ENCODE data around the gene AWAT2.
A peak's percentile ranks its signal among the peaks of the same experiment; 100 is the strongest.

The AWAT2 gene

DNA sequence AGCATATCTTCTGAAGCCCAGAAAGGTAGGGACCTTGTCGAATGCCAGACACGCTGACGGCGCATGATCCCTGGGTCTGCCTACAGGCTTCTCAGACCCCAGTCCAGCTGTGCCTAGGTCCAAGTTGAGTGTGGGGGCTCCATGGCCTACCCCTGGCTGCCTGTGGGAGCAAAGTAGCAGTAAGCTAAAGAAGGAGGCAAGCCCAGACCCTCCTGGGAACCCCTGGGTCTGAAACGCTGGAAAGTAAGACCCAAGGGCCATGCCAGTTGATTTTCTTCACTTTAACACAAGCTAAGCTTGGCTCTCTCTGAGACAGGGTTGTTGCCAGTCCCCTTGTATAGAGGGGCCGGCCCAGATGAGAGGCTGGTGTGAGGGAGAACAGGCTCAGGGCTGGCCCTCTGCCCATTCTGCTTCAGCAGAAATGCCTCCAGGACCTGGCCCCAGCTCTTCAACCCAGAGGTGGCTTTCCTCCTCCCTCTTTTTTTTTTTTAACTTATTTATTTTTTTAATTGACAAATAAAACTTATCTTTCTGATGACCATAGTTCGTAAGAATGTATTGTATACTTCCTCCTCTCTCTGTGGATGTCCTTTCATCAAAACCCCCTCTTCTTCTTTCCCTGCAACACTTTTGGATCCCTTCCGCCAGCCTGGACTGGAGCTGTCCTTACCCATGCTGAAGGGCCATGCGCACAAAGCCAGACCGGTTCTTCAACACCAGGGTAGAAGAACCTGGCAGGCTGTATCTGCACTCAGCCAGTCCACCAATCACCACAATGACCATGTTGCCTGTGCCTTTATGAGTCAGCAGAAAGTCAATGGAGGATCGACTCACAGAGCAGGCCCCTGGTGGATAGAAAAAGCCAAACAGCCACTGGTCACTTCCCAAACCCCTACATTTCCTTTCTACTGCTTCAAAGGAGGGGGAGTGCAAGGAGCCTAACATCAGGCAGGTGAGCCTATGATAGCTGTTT, 7.1 kb downstream of the AWAT2 start:
- DNase-seq (ENCODE audit: low spot score): no peak

DNA sequence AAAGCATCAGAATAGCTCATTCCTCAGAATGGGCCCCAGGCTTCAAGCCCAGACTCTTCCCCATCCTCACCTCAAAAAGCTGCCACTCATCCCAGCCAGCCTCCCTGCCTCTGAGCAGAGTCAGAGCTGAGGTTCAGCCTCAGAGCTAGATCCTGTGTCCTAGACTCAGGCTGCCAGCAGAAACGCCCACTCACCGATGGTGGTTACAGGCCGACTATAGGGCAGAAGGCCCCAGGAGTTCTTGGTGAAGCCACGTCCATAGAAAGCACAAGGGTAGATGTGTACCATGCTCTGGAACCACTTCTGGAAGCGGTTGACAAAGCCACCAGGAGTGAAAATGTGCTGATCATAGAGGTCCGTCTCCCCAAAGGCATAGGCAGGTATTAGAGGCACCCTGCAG, 7.7 kb downstream of the AWAT2 start:
- no peak for DNase-seq (ENCODE audit: low spot score)

DNA sequence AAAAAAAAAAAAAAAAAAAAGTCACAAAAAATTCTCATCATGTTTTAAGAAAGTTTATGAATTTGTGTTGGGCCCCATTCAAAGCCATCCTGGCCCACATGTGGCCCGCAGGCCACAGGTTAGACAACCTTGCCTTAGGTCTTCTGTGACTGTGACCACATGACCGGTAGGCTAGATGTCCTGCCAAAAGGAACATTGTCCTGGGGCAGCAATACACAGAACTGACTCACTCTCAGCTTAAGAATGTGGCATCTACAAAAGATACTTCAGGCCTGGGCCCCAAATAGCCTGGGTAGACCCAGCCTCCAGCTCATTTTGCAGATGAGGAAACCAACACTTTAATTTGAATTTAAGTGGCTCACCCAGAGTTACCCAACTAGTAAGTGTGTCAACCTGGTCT, 10.0 kb downstream of the AWAT2 start:
- DNase-seq (ENCODE audit: low spot score): no peak

DNA sequence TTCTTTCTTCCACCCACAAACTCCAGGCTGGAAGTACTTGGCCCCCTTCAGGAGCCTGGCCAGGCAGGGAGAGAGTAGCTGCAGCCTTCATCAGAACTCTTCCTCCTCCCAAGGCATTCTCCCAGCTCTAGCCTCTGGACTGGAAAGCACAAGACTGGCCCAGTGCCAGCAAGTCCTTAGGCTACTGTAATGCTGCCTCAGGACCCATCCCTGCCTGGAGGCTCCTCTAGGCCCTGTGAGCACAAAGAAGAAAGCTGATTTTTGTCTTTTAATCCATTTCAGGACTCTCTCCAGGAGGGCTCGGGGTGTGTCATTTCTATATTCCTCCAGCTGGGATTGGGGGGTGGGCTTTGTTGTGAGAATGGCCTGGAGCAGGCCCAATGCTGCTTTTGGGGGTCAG, 10.8 kb downstream of the AWAT2 start:
- DNase-seq (ENCODE audit: low spot score): no peak

GRCh38 chrX:70038515-70038914, 11.2 kb downstream of the AWAT2 start:
- no peak for DNase-seq (ENCODE audit: low spot score)

DNA sequence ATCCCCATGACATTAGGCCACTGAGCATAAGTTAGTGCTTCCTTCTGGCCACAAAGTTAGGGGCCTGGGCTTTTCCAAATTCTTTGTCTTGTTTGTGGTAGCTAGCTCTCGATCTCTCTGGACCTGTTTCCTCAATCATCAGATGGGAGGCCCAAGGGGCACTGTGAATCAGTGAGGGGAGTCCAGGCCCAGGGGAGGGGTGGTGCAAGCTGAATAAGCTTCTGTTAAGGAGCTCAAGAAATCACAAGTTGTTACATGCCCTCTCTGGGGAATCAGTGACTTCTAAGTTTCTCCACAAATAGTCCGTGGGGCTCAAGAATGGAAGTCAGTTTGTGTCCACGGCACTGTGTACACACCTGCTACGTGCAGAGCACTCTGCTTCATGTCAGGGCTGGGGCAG, 15.1 kb downstream of the AWAT2 start:
- DNase-seq (ENCODE audit: low spot score): no peak

DNA sequence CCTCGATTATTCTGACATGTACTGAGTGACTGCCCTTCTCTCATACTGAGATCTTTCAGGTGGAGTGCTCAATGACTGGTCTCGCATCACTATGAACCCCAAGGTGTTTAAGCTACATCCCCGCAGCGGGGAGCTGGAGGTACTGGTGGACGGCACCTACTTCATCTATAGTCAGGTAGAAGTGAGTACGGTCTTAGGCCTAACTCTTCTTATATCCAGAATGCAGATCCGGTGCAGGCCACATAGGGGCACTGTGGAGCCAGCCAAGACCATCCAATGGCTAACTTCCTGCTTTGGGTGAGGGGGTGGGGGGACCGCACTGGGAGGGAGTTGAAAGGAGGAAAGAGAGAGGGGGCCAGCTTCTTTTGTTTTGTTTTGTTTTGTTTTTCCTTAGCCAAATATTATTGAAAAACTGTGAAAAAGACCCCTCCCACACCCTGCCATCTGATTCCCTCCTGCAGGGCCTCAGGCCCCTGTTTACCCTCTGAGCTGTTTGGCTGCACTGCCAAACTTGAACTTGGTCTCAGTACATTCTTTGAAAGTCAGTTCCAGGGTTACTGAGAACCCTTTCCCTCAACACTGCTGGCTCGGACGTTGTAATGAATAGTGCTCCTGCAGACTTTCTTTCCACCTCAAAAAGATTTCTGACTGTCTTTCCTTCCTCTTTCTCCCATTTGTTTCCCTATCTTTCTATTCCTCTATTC, 16.2 kb downstream of the AWAT2 start:
- peak; percentile 52 for DNase-seq (ENCODE audit: low spot score)

DNA sequence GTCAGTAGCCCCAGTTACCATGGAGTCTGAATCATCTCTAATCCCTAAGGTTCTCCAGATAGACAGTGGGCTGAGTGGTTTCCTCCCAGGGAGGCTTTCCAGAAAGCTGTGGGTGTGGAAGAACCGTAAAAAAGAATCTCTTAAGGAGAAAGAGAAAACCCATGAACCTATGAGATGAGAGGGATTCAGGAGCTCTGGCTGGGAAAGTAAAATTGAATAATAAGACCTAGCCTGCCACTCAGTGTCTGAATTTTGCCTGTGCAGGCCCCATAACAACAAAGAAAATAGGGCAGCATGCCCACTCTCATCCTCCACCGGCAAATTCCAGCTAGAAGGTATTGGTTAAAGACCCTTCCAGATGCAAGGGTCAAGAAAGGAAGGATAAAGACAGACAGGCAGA, 16.9 kb downstream of the AWAT2 start:
- no peak for DNase-seq (ENCODE audit: low spot score)

- DNase-seq (ENCODE audit: low spot score): peak; percentile 69
These were observed 19.4 kb downstream of the AWAT2 start for GRCh38 chrX:70030301-70030767.

- DNase-seq (ENCODE audit: low spot score): no peak
These were observed 19.9 kb downstream of the AWAT2 start for GRCh38 chrX:70029863-70030262.

DNA sequence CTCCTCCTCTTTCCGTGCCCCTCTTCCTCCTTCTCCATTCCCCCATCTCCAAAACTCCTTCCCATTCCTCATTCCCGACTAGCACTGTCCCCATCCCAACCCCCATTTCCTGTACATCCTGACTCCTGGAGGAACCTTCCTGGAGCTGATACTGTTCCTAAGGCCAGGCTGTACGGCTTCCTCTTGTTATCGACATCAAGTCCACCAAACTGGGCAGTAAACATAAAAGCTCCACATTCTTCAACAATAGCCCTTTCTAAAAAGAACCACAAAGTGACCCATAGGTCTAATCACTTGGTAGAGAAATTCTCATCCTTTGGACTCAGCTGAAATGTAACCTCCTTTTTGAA, 22.9 kb downstream of the AWAT2 start:
- DNase-seq (ENCODE audit: low spot score): no peak

DNA sequence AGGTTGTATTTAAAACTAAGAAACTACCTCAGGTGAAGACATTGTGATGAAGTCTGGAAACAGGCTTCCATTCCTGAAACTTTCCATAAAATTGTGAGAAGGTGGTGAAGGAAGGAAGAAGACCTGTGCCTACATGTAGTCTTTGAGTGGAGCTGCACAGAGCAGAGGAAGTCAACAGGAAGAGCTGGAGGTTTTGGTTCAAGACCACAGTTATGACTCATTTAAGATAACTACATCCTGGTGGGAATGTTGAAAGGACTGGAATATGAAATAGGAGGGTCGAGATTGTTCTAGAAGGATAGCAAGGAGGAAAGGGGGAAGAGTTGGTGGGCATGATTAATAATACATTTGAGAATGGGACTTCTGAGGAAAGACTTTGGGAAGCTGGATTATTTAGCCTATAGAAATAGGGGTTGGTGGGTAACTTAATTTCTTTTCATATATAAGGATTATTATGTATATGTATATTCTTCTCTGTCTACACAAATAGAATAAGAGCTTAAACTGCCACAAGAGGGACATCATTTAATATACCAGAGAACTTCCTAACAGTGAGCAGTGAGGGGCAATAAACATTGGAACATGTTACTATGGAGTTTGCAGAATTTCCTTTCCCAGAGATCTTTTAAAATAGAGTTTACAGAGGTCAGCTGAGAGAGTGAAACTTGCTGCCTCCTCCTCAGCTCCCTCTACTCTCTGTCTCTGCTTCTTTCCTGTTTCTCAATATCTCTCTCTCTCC, 23.5 kb downstream of the AWAT2 start:
- DNase-seq (ENCODE audit: low spot score): no peak

GRCh38 chrX:70025464-70025863, 24.3 kb downstream of the AWAT2 start:
- DNase-seq (ENCODE audit: low spot score): no peak

GRCh38 chrX:70022616-70023015, 27.1 kb downstream of the AWAT2 start:
- no peak for DNase-seq (ENCODE audit: low spot score)

DNA sequence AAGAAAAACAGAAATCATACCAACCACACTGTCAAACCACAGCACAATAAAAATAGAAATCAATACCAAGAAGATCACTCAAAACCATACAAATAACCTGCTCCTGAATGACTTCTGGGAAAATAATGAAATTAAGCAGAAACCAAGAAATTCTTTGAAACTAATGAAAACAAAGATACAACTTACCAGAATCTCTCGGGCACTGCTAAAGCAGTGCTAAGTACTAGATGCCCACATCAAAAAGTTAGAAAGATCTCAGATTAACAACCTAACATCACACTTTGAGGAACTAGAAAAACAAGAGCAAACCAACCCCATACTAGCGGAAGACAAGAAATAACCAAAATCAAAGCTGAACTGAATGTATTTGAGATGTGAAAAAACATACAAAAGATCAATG, 33.2 kb downstream of the AWAT2 start:
- DNase-seq (ENCODE audit: low spot score): no peak

DNA sequence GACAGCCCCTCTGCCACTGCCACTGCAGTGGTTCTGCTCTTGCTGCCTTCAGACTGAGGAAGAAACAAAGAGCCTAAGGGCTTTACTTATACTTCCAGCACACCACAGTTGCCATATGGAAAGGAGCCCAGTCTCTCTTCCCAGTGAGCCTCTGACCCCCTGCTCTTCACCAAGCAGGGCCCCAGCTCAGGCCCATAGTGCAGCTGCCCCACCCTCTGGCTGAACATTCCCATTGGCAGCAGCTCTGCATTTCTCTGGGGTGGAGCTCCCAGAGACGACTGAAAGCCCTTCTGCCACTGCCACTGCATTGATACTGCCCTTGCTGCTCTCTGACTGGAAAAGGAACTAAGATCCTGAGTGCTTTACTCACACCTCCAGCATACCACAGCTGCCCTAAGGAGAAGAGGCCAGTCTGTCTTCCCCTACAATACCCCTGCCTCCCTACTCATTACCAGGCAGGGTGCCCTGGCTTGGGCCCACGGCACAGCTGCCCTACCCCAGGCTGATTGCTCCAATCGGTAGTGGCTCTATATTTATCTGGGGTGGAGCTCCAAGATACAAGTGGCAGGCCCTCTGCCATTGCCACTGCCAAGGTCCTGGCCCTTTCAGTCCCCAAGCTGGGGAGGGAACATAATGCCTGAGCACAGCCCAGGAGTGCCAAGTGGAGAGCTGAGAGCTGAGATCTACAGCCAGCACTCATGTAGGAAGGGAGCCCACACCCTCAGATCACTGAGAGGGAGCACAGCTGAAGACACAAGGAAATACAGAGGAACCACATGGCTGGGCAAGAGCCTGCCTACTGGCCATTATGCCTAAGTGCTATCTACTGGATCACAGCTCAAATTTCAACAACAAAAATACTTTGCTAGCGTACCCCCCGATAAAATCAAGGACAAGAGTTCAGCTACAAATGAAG, 36.0 kb downstream of the AWAT2 start:
- no peak for DNase-seq (ENCODE audit: low spot score)

- no peak for DNase-seq (ENCODE audit: low spot score)
These were observed 37.0 kb downstream of the AWAT2 start for GRCh38 chrX:70012756-70013155.

- DNase-seq (ENCODE audit: low spot score): no peak
These were observed 39.8 kb downstream of the AWAT2 start for GRCh38 chrX:70009970-70010369.

DNA sequence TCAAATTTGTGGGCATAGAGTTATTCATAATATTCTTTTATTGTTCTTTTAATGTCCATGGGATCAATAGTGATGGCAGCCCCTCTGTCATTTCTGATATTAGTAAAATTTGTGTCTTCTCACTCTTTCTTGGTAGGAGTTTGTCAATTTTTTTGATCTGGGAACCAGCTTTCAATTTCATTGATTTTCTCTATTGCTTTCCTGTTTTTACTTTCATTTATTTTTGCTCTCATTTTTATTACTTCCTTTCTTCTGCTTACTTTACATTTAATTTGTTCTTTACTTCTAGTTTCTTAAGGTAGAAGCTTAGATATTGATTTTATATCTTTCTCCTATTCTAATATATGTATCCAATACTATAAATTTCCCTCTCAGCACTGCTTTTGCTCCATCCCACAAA, 40.7 kb downstream of the AWAT2 start:
- no peak for DNase-seq (ENCODE audit: low spot score)

- DNase-seq (ENCODE audit: low spot score): no peak
These were observed 41.8 kb downstream of the AWAT2 start for GRCh38 chrX:70007946-70008345.

DNA sequence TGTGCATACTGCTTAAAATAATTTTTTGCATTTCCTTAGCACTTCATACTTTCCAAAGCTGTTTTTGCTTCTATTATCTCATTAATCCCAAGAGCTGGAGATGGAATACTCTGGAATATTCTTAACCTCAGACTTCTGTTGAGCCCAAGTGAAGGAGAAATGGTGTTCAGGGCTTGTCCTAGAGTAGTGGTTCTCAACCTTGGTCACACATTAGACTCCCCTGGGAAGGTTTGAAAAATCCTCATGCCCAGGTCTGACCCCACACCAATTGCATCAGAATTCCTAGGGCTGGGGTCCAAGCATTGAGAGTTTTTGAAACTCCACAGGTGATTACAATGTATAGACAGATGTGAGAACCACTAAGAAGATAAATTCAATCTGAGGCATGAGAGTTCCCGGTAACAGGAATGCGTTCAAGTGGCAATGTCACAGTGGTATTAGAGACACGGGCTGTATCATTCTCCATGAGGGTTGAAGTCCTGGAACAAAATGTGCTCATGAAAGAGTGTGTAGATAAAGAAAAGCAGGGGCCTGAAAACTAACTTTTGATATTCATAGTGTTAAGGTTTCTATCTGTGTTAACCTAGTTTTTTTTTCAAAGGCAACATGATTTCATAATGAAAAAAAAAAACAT, 47.9 kb downstream of the AWAT2 start:
- DNase-seq (ENCODE audit: low spot score): no peak
